ENCODE results near the gene EPRS1. TPM values are rescaled to one million over a fixed set of nuclear protein-coding genes. Genes with fewer than 3 reads are reported as not detected.

EPRS1 gene
- total RNA-seq, 1 experiment from 2014 or later, result 121 TPM

GRCh38 chr1:220040028-220040596 is 6.2 kb downstream of the EPRS1 start:
- H3K36me3 Mint-ChIP-seq (ENCODE audit: insufficient read depth in 1 of 3, low read depth in 3 of 3), result peaks cover 20 to 37% (median 29%) of the 10 kb centered on the region in 3 experiments; a peak in 6 of 7 replicates
- no CpG with 5 or more reads among the region's 5 CpGs for WGBS (ENCODE audit: extremely low coverage, insufficient read length, low lambda C conversion rate)
- DNase-seq, result no peak

More at GRCh38 chr1:220040028-220040596, 6.2 kb downstream of the EPRS1 start:
- H3K56ac ChIP-seq (ENCODE audit: insufficient read length, low read depth, low read length), result no peak overlapping the region
- peaks cover 7% of the 10 kb centered on the region; the same call in 1 of the 2 replicates for H3K79me2 ChIP-seq (ENCODE audit: insufficient read depth, low read length)
- H2BK15ac ChIP-seq (ENCODE audit: low read depth, low read length), result no peak overlapping the region
- H2BK20ac ChIP-seq (ENCODE audit: low read depth, low read length, poor library complexity, severe bottlenecking), result no peak overlapping the region
- H3K4ac ChIP-seq (ENCODE audit: low read depth, low read length), result no peak overlapping the region
- no peak overlapping the region for H2BK5ac ChIP-seq (ENCODE audit: insufficient read length, low read length)
- H2BK120ac ChIP-seq (ENCODE audit: low read depth, low read length, poor library complexity, severe bottlenecking), result no peak overlapping the region
- H3K27ac ChIP-seq (ENCODE audit: insufficient read length, low read depth, low read length), result no peak overlapping the region
- H3K18ac ChIP-seq (ENCODE audit: insufficient read length, low read depth, low read length), result no peak overlapping the region
- Mint-ChIP-seq H3K27me3 (ENCODE audit: low read depth) (no peaks in the 10 kb centered on the region), H3K27ac (no peak overlapping the region), H3K9me3 (no peaks in the 10 kb centered on the region), H3K4me3 (no peak overlapping the region), H3K4me1 (peaks cover 1 to 7% of the 10 kb centered on the region in 2 experiments; a peak in 3 of 4 replicates)
- no peak overlapping the region for H3K14ac ChIP-seq (ENCODE audit: insufficient read depth, low read length)
- no peak overlapping the region for H3K9ac ChIP-seq (ENCODE audit: extremely low read depth, insufficient read length, low read length)
- no peak overlapping the region for H2BK12ac ChIP-seq (ENCODE audit: insufficient read length, low read depth, low read length)
- no peak overlapping the region for H3K23ac ChIP-seq (ENCODE audit: insufficient read length, low read depth, low read length)
- H4K20me1 ChIP-seq (ENCODE audit: control insufficient read depth, insufficient read depth, insufficient read length), result no peaks in the 10 kb centered on the region
- H3T11ph ChIP-seq (ENCODE audit: low read length), result no peak overlapping the region
- H3K79me1 ChIP-seq (ENCODE audit: insufficient read depth, low read depth, low read length, poor library complexity, severe bottlenecking), result peaks cover 2% of the 10 kb centered on the region
- H2AFZ ChIP-seq (ENCODE audit: low read length), result no peak overlapping the region
- no peaks in the 10 kb centered on the region for H3K9me3 ChIP-seq (ENCODE audit: control insufficient read depth, low read depth, low read length)
- H3K4me1 ChIP-seq (ENCODE audit: insufficient read depth, low read length), result no peaks in the 10 kb centered on the region
- no peak overlapping the region for H3K4me2 ChIP-seq (ENCODE audit: insufficient read depth, insufficient read length, low read length)
- no peak overlapping the region for H2AK5ac ChIP-seq (ENCODE audit: insufficient read length, low read length)
- no peaks in the 10 kb centered on the region for H3K27me3 ChIP-seq (ENCODE audit: insufficient read depth, low read length)
- no peak overlapping the region for H4K91ac ChIP-seq (ENCODE audit: insufficient read length, low read depth, low read length)
- no peak for TF ChIP-seq CTCF (conservative IDR thresholded peaks at IDR 0.05)
- H4K5ac ChIP-seq (ENCODE audit: insufficient read length, low read depth, low read length), result no peak overlapping the region
- no peak overlapping the region for H4K8ac ChIP-seq (replicated peaks; ENCODE audit: insufficient read length, low read depth, low read length)
- no peaks in the 10 kb centered on the region for H3K23me2 ChIP-seq (ENCODE audit: insufficient read length, low read depth, low read length, poor library complexity, severe bottlenecking)

All from H9 (cell line).